ENCODE data around the gene RAB25. TPM values are rescaled to one million over a fixed set of nuclear protein-coding genes. Genes with fewer than 3 reads are reported as not detected.

The RAB25 gene
- total RNA-seq, 3 donors from 2014 or later (not counting 1 experiment from before 2014, with no cell fraction given): 0.82 TPM; not detected in 2

GRCh38 chr1:156091610-156092009, 30.6 kb downstream of the RAB25 start:
- H3K9me3 ChIP-seq (ENCODE audit: control insufficient read depth, insufficient read depth, low read length): no peaks in the 10 kb centered on the region
- Mint-ChIP-seq H3K9me3 (no peaks in the 10 kb centered on the region), H3K27me3 (ENCODE audit: low read depth in 2 of 2) (peaks cover 11 to 12% of the 10 kb centered on the region in 2 donors), H3K27ac (no peak overlapping the region), H3K36me3 (no peaks in the 10 kb centered on the region), H3K4me3 (no peak overlapping the region), H3K4me1 (peaks cover 7 to 18% of the 10 kb centered on the region in 2 donors)
- H3K27ac ChIP-seq (ENCODE audit: low read length): no peak overlapping the region
- DNase-seq (no peak), ATAC-seq (no peak)
- H3K36me3 ChIP-seq (ENCODE audit: control insufficient read depth, insufficient read depth, low read length): no peaks in the 10 kb centered on the region
- 81% methylated on average over 2 of the region's 2 CpGs for WGBS (ENCODE audit: insufficient coverage)
- H3K27me3 ChIP-seq (ENCODE audit: control insufficient read depth, insufficient read depth, low read length): no peaks in the 10 kb centered on the region
- TF ChIP-seq CTCF (IDR thresholded peaks at IDR 0.05): no peak
- peaks cover 19% of the 10 kb centered on the region for H3K4me1 ChIP-seq (ENCODE audit: control insufficient read depth, insufficient read depth, low read length)
- no peak overlapping the region for H3K4me3 ChIP-seq (ENCODE audit: low read length)
- intact Hi-C loops (cut with micrococcal nuclease): loop anchor here (5.0 kb wide), 1 partner anchor 356 kb away; no protein-coding TSS in a partner anchor

- Mint-ChIP-seq H3K9me3 (no peaks in the 10 kb centered on the region), H3K4me1 (peaks cover 15 to 36% of the 10 kb centered on the region in 2 donors), H3K4me3 (no peak overlapping the region), H3K36me3 (no peaks in the 10 kb centered on the region), H3K27me3 (ENCODE audit: low read depth in 2 of 2) (peaks cover 7 to 9% of the 10 kb centered on the region in 2 donors), H3K27ac (peak overlapping the region; percentile 92 to 99)
- TF ChIP-seq CTCF (IDR thresholded peaks at IDR 0.05): no peak
- 79% methylated on average over 1 of the region's 3 CpGs for WGBS (ENCODE audit: insufficient coverage)
- Histone ChIP-seq H3K9me3 (ENCODE audit: control insufficient read depth, insufficient read depth, low read length) (no peaks in the 10 kb centered on the region), H3K27me3 (ENCODE audit: control insufficient read depth, insufficient read depth, low read length) (no peaks in the 10 kb centered on the region), H3K4me3 (ENCODE audit: low read length) (no peak overlapping the region), H3K36me3 (ENCODE audit: control insufficient read depth, insufficient read depth, low read length) (no peaks in the 10 kb centered on the region), H3K27ac (ENCODE audit: low read length) (peak overlapping the region; percentile 85), H3K4me1 (ENCODE audit: control insufficient read depth, insufficient read depth, low read length) (peaks cover 25% of the 10 kb centered on the region)
- DNase-seq: no peak
- intact Hi-C loops (cut with micrococcal nuclease): loop anchor here (1.0 kb wide), 1 partner anchor 34 kb away; no protein-coding TSS in a partner anchor
- ATAC-seq: no peak
Observed at GRCh38 chr1:156095906-156096508, 35.0 kb downstream of the RAB25 start.

- Mint-ChIP-seq H3K27me3 (ENCODE audit: low read depth in 2 of 2) (peaks cover 7 to 9% of the 10 kb centered on the region in 2 donors), H3K4me3 (peak overlapping the region; percentile 40), H3K36me3 (no peaks in the 10 kb centered on the region), H3K4me1 (peaks cover 15 to 36% of the 10 kb centered on the region in 2 donors), H3K9me3 (no peaks in the 10 kb centered on the region), H3K27ac (peak overlapping the region; percentile 92 to 99)
- H3K4me3 ChIP-seq (ENCODE audit: low read length): no peak overlapping the region
- H3K9me3 ChIP-seq (ENCODE audit: control insufficient read depth, insufficient read depth, low read length): no peaks in the 10 kb centered on the region
- no peaks in the 10 kb centered on the region for H3K36me3 ChIP-seq (ENCODE audit: control insufficient read depth, insufficient read depth, low read length)
- WGBS (ENCODE audit: insufficient coverage): 2% methylated on average over 14 of the region's 14 CpGs
- peak; percentile 80 to 88 (median 85) for ATAC-seq
- intact Hi-C loops (cut with micrococcal nuclease): loop anchor here (1.0 kb wide), 3 partner anchors 9 to 33 kb away; partner anchors contain the start of gene LMNA
- peak; percentile 82 to 97 for DNase-seq
- peak overlapping the region; percentile 85 for H3K27ac ChIP-seq (ENCODE audit: low read length)
- no peaks in the 10 kb centered on the region for H3K27me3 ChIP-seq (ENCODE audit: control insufficient read depth, insufficient read depth, low read length)
- peak; percentile 89 for TF ChIP-seq CTCF (IDR thresholded peaks at IDR 0.05)
- peaks cover 25% of the 10 kb centered on the region for H3K4me1 ChIP-seq (ENCODE audit: control insufficient read depth, insufficient read depth, low read length)
Observed at GRCh38 chr1:156096640-156097391, 35.9 kb downstream of the RAB25 start.
